IPS-18a (cell line): ENCODE measurements around the gene TIGAR.

Source experiments
- H3K27ac ChIP-seq: one replicate; pipeline ENCODE4 v1.5.1; 2013; ENCODE audit warnings: low read length
- H3K27me3 ChIP-seq: one replicate; pipeline ENCODE4 v1.6.1; 2013; ENCODE audit warnings: mild to moderate bottlenecking, low read length; ENCODE audit not compliant: control insufficient read depth, insufficient read depth
- H3K36me3 ChIP-seq: one replicate; pipeline ENCODE4 v1.6.1; 2013; ENCODE audit warnings: low read depth, low read length; ENCODE audit not compliant: control insufficient read depth
- H3K4me1 ChIP-seq: one replicate; pipeline ENCODE4 v1.6.1; 2013; ENCODE audit warnings: low read depth, low read length; ENCODE audit not compliant: control insufficient read depth
- H3K4me3 ChIP-seq: one replicate; pipeline ENCODE4 v1.5.1; 2013; ENCODE audit warnings: low read length
- H3K9ac ChIP-seq: one replicate; pipeline ENCODE4 v1.6.1; 2013; ENCODE audit warnings: mild to moderate bottlenecking, low read length, moderate library complexity
- H3K9me3 ChIP-seq: one replicate; pipeline ENCODE4 v1.6.1; 2013; ENCODE audit warnings: low read depth, low read length; ENCODE audit not compliant: control insufficient read depth

Gene TIGAR

GRCh38 chr12:4277205-4277543 is 43.8 kb upstream of the TIGAR start:
- Histone ChIP-seq H3K36me3 (peaks cover 58% of the 10 kb centered on the region), H3K27me3 (peaks cover 11% of the 10 kb centered on the region), H3K9ac (no peak overlapping the region), H3K4me1 (peaks cover 29% of the 10 kb centered on the region), H3K4me3 (peak overlapping the region; percentile 21), H3K9me3 (no peaks in the 10 kb centered on the region), H3K27ac (no peak overlapping the region)

- H3K4me1 ChIP-seq: peaks cover 27% of the 10 kb centered on the region
- H3K27me3 ChIP-seq: peaks cover 5% of the 10 kb centered on the region
- no peaks in the 10 kb centered on the region for H3K9me3 ChIP-seq
- no peak overlapping the region for H3K9ac ChIP-seq
- H3K4me3 ChIP-seq: no peak overlapping the region
- no peak overlapping the region for H3K27ac ChIP-seq
- peaks cover 65% of the 10 kb centered on the region for H3K36me3 ChIP-seq
Measured at GRCh38 chr12:4277857-4278256, 43.2 kb upstream of the TIGAR start.

- no peak overlapping the region for H3K9ac ChIP-seq
- peaks cover 23% of the 10 kb centered on the region for H3K4me1 ChIP-seq
- no peaks in the 10 kb centered on the region for H3K9me3 ChIP-seq
- peaks cover 72% of the 10 kb centered on the region for H3K36me3 ChIP-seq
- no peaks in the 10 kb centered on the region for H3K27me3 ChIP-seq
- H3K4me3 ChIP-seq: no peak overlapping the region
- H3K27ac ChIP-seq: no peak overlapping the region
Measured at GRCh38 chr12:4278329-4279197, 42.5 kb upstream of the TIGAR start.

- Histone ChIP-seq H3K9me3 (no peaks in the 10 kb centered on the region), H3K27ac (no peak overlapping the region), H3K9ac (no peak overlapping the region), H3K4me1 (peaks cover 23% of the 10 kb centered on the region), H3K4me3 (no peak overlapping the region), H3K36me3 (peaks cover 79% of the 10 kb centered on the region), H3K27me3 (no peaks in the 10 kb centered on the region)
Measured at GRCh38 chr12:4279198-4279690, 41.8 kb upstream of the TIGAR start.

GRCh38 chr12:4280351-4281163 is 40.5 kb upstream of the TIGAR start:
- Histone ChIP-seq H3K9ac (no peak overlapping the region), H3K27me3 (no peaks in the 10 kb centered on the region), H3K27ac (no peak overlapping the region), H3K9me3 (no peaks in the 10 kb centered on the region), H3K4me3 (no peak overlapping the region), H3K4me1 (peaks cover 23% of the 10 kb centered on the region), H3K36me3 (peaks cover 89% of the 10 kb centered on the region)

GRCh38 chr12:4281173-4281654 is 39.8 kb upstream of the TIGAR start:
- Histone ChIP-seq H3K4me1 (peaks cover 21% of the 10 kb centered on the region), H3K9ac (no peak overlapping the region), H3K27ac (no peak overlapping the region), H3K9me3 (no peaks in the 10 kb centered on the region), H3K4me3 (no peak overlapping the region), H3K36me3 (peaks cover 93% of the 10 kb centered on the region), H3K27me3 (no peaks in the 10 kb centered on the region)

GRCh38 chr12:4282103-4282891 is 38.7 kb upstream of the TIGAR start:
- Histone ChIP-seq H3K27me3 (no peaks in the 10 kb centered on the region), H3K27ac (no peak overlapping the region), H3K4me3 (no peak overlapping the region), H3K4me1 (peaks cover 11% of the 10 kb centered on the region), H3K9ac (no peak overlapping the region), H3K9me3 (no peaks in the 10 kb centered on the region), H3K36me3 (peaks cover 95% of the 10 kb centered on the region)

GRCh38 chr12:4282892-4283511 is 38.0 kb upstream of the TIGAR start:
- Histone ChIP-seq H3K9me3 (no peaks in the 10 kb centered on the region), H3K4me1 (peaks cover 5% of the 10 kb centered on the region), H3K36me3 (peaks cover 95% of the 10 kb centered on the region), H3K27me3 (no peaks in the 10 kb centered on the region), H3K27ac (no peak overlapping the region), H3K4me3 (no peak overlapping the region), H3K9ac (no peak overlapping the region)

GRCh38 chr12:4283512-4284255 is 37.3 kb upstream of the TIGAR start:
- H3K9me3 ChIP-seq: no peaks in the 10 kb centered on the region
- H3K4me1 ChIP-seq: no peaks in the 10 kb centered on the region
- H3K9ac ChIP-seq: no peak overlapping the region
- peaks cover 95% of the 10 kb centered on the region for H3K36me3 ChIP-seq
- H3K27me3 ChIP-seq: no peaks in the 10 kb centered on the region
- no peak overlapping the region for H3K4me3 ChIP-seq
- no peak overlapping the region for H3K27ac ChIP-seq

GRCh38 chr12:4284306-4284705 is 36.7 kb upstream of the TIGAR start:
- Histone ChIP-seq H3K27me3 (no peaks in the 10 kb centered on the region), H3K9ac (no peak overlapping the region), H3K27ac (no peak overlapping the region), H3K36me3 (peaks cover 95% of the 10 kb centered on the region), H3K4me3 (no peak overlapping the region), H3K4me1 (no peaks in the 10 kb centered on the region), H3K9me3 (no peaks in the 10 kb centered on the region)
